K562 treated with DMSO at 1 percent for 12 hours (cell line): Measurements from ENCODE around the gene RFT1. TPM values are rescaled to one million over a fixed set of nuclear protein-coding genes. Genes with fewer than 3 reads are reported as not detected.

Source experiments
- total RNA-seq: library from RNA; unstranded; fragments of 300-600 nt; gene quantifications from 2 replicates; pipeline ENCODE4 v1.2.3, GENCODE V29; 2022; ENCODE audit not compliant: insufficient read depth

RFT1 gene, protein sequence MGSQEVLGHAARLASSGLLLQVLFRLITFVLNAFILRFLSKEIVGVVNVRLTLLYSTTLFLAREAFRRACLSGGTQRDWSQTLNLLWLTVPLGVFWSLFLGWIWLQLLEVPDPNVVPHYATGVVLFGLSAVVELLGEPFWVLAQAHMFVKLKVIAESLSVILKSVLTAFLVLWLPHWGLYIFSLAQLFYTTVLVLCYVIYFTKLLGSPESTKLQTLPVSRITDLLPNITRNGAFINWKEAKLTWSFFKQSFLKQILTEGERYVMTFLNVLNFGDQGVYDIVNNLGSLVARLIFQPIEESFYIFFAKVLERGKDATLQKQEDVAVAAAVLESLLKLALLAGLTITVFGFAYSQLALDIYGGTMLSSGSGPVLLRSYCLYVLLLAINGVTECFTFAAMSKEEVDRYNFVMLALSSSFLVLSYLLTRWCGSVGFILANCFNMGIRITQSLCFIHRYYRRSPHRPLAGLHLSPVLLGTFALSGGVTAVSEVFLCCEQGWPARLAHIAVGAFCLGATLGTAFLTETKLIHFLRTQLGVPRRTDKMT
- 8.5 and 9.3 TPM in 2 replicates for total RNA-seq

DNA sequence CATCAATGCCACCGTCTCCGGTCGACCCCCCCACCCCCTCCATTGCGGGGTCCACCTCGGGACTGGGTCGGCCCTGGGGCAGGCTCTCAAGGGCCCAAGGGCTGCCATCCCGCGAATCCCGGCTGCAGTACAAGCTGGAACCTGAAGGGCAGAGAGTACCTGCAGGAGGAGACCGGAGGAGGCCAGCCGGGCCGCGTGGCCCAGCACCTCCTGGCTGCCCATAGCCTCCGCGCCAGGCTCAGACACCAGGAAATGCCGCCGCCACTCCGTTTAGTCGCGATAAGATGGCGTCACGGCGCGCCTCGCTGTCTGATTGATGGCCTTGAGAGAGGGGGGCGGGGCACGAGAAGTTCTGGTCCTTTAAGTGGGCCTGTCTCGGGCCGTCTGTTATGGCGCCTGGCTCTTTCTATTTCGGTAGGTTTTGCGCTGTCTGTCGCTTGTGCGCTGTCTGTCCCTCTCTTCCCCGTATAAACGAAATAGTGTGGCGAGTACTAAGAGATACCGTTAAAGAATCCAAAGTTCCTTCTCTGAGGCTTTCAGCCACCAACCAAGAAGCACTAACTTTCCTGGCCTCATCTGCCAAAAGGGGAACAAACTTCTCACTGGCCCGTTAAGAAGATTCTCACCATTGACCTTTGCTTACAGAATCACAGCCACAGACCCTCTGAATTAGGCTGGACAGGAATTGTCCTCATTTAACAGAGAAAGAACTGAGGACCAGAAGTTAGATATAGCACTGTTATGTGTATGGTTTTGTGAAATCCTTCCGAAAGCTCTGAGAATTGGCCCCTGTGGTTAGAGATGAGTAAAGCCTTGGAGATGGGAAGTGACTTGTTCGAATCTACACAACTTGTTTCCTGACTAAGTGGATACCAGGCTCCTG, at the start of gene RFT1:
Gene RFT1, minus strand, starts transcription at position 257 of the 883 bp plus-strand sequence. Its CDS starts 35 bp downstream, at position 222.

DNA sequence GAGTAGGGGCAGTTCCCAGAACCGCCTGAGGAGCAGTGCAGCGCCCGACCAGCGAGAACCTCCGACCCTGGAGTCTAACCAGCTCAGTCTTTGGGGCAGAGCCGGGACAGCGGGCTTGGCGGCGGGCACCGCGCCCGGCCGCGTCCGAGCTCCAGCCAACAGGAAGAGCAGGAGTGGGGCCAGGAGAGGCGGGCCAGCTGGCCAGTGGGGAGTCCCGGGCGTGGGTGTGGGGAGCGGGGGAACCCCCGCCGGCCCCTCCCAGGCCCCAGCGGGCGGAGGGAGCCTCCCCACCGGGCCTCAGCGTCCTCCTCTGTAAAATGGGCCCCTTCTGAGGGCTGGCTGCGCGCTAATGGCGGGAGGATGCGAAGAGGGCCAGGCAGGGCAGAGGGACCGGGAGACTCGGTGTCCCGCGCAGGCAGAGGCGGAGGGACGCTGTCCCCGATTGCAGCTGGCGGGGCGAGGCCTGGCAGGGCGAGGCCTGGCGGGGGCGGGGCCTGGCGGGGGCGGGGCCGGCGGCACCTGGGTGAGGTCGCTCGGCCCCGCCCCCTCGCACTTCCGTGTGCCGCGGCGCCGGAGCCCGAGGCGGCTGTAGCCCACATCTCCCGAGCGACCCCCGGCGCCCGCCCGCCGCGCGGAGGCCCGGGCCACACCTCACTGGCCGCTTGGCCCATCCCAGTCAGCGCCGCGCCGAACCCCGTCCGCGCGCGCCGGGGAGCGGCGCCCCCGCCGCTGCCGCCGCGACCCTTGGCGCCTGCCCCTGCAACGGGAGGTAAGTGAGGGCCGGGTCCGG, 30.6 kb upstream of the RFT1 start, which contains the start of gene PRKCD:
Gene PRKCD, plus strand, starts transcription at position 550 of the 790 bp plus-strand sequence. CDS start 17,214 bp downstream, outside the sequence.

DNA sequence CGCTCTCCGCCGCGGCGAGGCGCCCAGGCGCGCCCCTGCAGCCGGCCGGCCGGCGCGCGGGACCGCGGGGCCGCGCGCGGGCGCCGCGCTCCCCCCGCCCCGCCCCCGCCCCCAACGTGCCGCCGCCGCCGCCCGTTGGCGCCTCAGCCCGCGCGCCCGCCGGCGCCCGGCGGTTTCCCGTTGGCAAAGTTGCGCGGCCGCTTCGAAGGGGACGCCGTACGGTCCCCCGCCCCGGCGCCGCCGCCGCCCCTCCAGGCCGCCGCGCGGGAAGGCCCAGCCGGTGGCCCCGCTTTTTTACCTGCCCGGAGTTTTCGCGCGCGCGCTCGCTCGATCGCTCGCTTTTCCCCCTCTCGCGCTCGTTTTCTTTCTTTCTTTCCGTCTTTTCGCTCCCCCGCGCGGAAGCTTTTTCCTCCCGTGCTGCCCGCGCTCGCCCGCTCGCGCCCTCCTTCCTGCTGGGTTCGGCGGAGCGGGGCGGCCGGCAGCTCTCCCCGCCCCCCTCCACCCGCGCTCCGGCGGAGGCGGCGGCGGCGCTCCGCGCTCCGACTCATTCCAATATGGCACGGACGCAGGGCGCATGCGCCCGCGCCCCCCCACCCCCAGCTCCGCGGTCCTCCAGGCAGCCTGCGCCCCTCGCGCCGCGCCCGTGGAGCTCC, 84.6 kb downstream of the RFT1 start, which contains the start of gene SFMBT1:
Gene SFMBT1, minus strand, starts transcription at position 556 of the 653 bp plus-strand sequence. CDS start 76,945 bp downstream, outside the sequence.

Other genes starting within 250 kb of the RFT1 start
- gene STIMATE, start 232.9 kb downstream of the RFT1 start, total RNA-seq: 5.3 and 22.5 TPM in 2 replicates
- 0.77 and 6.5 TPM in 2 replicates for gene SFMBT1, start 84.4 kb downstream of the RFT1 start, total RNA-seq
- 9.9 and 15.3 TPM in 2 replicates for gene PRKCD, start 30.8 kb upstream of the RFT1 start, total RNA-seq
- gene TKT, start 125.6 kb upstream of the RFT1 start, total RNA-seq: 206 and 244 TPM in 2 replicates
- gene DCP1A, start 217.1 kb upstream of the RFT1 start, total RNA-seq: 4.3 and 11.6 TPM in 2 replicates